ENCODE data around the gene KIF22. TPM values are rescaled to one million over a fixed set of nuclear protein-coding genes. Genes with fewer than 3 reads are reported as not detected.

KIF22 gene
- total RNA-seq, 4 donors from 2014 or later: 37.6 to 159 (median 59.5) TPM

DNA sequence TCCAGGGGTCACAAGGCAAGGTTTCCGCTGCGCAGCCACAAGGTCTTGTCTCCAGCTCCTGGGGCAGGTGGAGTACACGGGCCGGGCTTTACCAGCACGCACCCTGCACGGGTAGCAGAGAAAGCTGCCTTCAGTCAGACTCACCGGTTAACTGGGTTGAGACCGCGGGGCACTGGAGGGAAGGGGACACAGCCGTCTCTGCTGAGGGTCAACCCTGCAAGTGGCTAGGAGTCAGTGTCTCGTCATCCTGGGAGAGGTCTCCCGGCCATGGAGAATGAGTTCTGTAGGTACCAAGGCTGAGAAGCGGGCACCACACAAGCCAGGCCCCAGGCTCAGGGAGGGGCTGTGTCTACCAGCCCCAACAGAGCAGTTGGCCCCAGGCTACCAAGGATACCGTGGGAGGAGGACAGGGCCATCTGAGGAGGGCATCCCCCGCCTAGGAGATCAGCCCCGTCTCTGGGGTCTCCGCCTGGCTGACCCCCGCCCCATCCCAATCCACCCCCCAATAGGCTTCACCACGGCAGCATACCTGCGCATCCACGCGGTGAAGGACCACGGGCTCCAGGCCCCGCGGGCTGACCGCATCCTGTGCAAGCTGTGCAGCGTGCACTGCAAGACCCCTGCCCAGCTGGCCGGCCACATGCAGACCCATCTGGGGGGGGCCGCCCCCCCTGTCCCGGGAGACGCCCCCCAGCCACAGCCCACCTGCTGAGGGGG is 18.6 kb downstream of the KIF22 start:
- in situ Hi-C loops (cut with MboI; ENCODE audit: low pct_ligation_motif_present in 1 of 4, low pct_unique_long_range_greater_than_20kb in 1 of 4, low sequenced_read_pairs in 3 of 4) (no loop called here), intact Hi-C loops (cut with DNase I; ENCODE audit: low total_unique reads) (no loop called here)
- Histone ChIP-seq H3K27me3 (no peaks in the 10 kb centered on the region), H3K9me3 (no peaks in the 10 kb centered on the region), H3K4me1 (peaks cover 42 to 77% (median 61%) of the 10 kb centered on the region in 4 donors), H3K4me3 (peak overlapping the region in 2 of 4 donors; percentile 63 to 71), H3K36me3 (no peaks in the 10 kb centered on the region), H3K27ac (peak overlapping the region; percentile 93 to 98 (median 96))
- no peak for DNase-seq
- TF ChIP-seq POLR2AphosphoS5 (IDR thresholded peaks at IDR 0.05) (no peak), EP300 (IDR thresholded peaks at IDR 0.05; ENCODE audit: low read depth) (no peak), POLR2A (IDR thresholded peaks at IDR 0.05) (no peak)
- TF ChIP-seq, protein P1, sequence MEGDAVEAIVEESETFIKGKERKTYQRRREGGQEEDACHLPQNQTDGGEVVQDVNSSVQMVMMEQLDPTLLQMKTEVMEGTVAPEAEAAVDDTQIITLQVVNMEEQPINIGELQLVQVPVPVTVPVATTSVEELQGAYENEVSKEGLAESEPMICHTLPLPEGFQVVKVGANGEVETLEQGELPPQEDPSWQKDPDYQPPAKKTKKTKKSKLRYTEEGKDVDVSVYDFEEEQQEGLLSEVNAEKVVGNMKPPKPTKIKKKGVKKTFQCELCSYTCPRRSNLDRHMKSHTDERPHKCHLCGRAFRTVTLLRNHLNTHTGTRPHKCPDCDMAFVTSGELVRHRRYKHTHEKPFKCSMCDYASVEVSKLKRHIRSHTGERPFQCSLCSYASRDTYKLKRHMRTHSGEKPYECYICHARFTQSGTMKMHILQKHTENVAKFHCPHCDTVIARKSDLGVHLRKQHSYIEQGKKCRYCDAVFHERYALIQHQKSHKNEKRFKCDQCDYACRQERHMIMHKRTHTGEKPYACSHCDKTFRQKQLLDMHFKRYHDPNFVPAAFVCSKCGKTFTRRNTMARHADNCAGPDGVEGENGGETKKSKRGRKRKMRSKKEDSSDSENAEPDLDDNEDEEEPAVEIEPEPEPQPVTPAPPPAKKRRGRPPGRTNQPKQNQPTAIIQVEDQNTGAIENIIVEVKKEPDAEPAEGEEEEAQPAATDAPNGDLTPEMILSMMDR (IDR thresholded peaks at IDR 0.05): no peak
- 78% methylated on average over 13 of the region's 31 CpGs; no CpG with 5 or more reads in 1 of the 2 donors for WGBS, 2 donors (ENCODE audit: low coverage in 1 of 2)

DNA sequence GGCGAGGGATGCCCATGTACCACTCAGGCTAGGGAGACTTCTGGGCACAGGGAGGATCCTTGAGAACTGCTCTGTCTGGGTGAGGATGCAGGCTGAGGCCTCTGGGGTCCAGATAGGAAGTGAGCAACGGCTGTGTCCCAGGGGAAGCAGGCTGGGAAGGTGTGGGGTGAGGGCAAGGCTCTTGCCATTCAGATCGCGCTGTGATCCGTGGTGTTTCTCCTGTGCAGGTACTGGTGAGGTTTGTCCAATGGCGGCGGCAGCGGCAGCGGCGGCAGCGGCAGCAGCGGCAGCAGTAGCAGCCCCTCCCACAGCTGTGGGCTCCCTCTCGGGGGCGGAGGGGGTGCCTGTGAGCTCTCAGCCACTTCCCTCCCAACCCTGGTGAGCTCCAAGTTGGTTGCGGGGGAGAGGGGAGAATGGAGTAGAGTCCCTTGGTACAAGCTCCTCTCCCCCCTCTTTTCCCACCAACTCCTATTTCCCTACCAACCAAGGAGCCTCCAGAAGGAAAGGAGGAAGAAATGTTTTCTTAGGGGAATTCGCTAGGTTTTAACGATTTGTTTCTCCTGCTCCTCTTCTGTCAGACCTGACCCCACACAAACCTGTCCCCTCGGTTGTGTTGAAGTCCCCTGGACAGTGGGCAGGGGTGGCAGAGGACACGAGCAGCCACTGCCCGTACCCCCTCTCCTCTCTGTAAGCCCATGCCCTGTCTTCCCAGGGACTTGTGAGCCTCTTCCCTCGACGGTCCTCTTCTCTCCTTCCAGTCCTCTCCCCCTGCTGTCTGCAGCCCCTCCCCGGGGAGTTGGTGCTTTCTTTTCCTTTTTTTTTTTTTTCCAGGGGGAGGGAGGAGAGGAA is 19.5 kb downstream of the KIF22 start:
- in situ Hi-C loops (cut with MboI; ENCODE audit: low pct_ligation_motif_present in 1 of 4, low pct_unique_long_range_greater_than_20kb in 1 of 4, low sequenced_read_pairs in 3 of 4) (no loop called here), intact Hi-C loops (cut with DNase I; ENCODE audit: low total_unique reads) (no loop called here)
- Histone ChIP-seq H3K27ac (peak overlapping the region; percentile 93 to 98 (median 96)), H3K4me1 (peaks cover 45 to 78% (median 63%) of the 10 kb centered on the region in 4 donors), H3K36me3 (no peaks in the 10 kb centered on the region), H3K4me3 (no peak overlapping the region), H3K9me3 (no peaks in the 10 kb centered on the region), H3K27me3 (no peaks in the 10 kb centered on the region)
- 46 to 64% methylated on average over 8 to 23 of the region's 23 CpGs for WGBS, 2 donors (ENCODE audit: low coverage in 1 of 2)
- TF ChIP-seq POLR2A (IDR thresholded peaks at IDR 0.05): no peak
- TF ChIP-seq EP300 (IDR thresholded peaks at IDR 0.05; ENCODE audit: low read depth): no peak
- TF ChIP-seq, protein P1 (IDR thresholded peaks at IDR 0.05): no peak
- no peak for DNase-seq

DNA sequence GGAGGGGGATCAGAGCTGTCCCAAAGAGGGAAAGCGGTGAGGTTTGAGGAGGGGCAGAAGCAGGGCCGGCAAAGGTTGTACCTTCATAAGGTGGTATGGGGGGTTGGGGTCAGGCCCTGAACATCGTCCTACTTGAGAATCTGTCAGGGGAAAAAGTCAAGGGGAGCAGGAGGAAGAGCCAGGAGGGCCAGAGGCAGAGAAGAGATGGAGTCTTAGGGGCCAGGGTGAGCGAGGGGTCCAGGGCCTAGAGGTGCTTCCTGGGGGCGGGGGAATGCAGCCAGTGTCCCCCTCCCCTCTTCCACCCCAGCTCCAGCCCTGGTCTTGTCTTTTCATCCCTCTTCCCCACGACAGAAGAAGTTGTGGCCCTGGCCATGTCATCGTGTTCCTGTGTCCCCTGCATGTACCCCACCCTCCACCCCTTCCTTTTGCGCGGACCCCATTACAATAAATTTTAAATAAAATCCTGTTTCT is 20.2 kb downstream of the KIF22 start:
- Histone ChIP-seq H3K27ac (peak overlapping the region; percentile 93 to 98 (median 96)), H3K36me3 (no peaks in the 10 kb centered on the region), H3K4me3 (peak overlapping the region in 2 of 4 donors; percentile 46 to 58), H3K9me3 (no peaks in the 10 kb centered on the region), H3K4me1 (peaks cover 47 to 82% (median 67%) of the 10 kb centered on the region in 4 donors), H3K27me3 (no peaks in the 10 kb centered on the region)
- no peak for DNase-seq
- WGBS, 2 donors (ENCODE audit: low coverage in 1 of 2): 28 to 29% methylated on average over 5 to 9 of the region's 9 CpGs
- intact Hi-C loops (cut with DNase I; ENCODE audit: low total_unique reads): no loop called here
- in situ Hi-C loops (cut with MboI; ENCODE audit: low pct_ligation_motif_present in 1 of 4, low pct_unique_long_range_greater_than_20kb in 1 of 4, low sequenced_read_pairs in 3 of 4): no loop called here
- no peak for TF ChIP-seq POLR2A (IDR thresholded peaks at IDR 0.05)
- TF ChIP-seq, protein P1 (IDR thresholded peaks at IDR 0.05): no peak
- TF ChIP-seq EP300 (IDR thresholded peaks at IDR 0.05; ENCODE audit: low read depth): no peak
- TF ChIP-seq POLR2AphosphoS5 (IDR thresholded peaks at IDR 0.05): no peak
